Neural cell (in vitro differentiated cells): ENCODE data around the gene GAS1. TPM values are rescaled to one million over a fixed set of nuclear protein-coding genes. Genes with fewer than 3 reads are reported as not detected.

Experiments
- H2AFZ ChIP-seq: fragments of 200-600, 300-800 bp; sonication (generic), shearing (Covaris generic); 2 replicates; pipeline ENCODE4 v1.6.0; 2014; ENCODE audit warnings: low read depth, mild to moderate bottlenecking, antibody characterized with exemption, low read length, moderate library complexity
- H3F3A ChIP-seq: fragments of 200-600 bp; shearing (Covaris generic); 2 replicates; pipeline ENCODE4 v1.6.1; 2016; ENCODE audit warnings: mild to moderate bottlenecking, moderate library complexity, mixed read lengths, antibody characterized with exemption, low read length; ENCODE audit not compliant: insufficient read depth, poor library complexity, severe bottlenecking
- H3K27ac ChIP-seq: fragments of 200-600, 300-800 bp; sonication (generic), shearing (Covaris generic); 2 replicates; pipeline ENCODE4 v1.5.1; 2014; ENCODE audit warnings: mild to moderate bottlenecking, low read length, moderate library complexity
- H3K27me3 ChIP-seq: fragments of 300-800, 200-600 bp; sonication (generic), shearing (Covaris generic); 2 replicates; pipeline ENCODE4 v1.6.0; 2014; ENCODE audit warnings: mild to moderate bottlenecking, low read depth, low read length, moderate library complexity; ENCODE audit not compliant: insufficient read depth
- H3K36me3 ChIP-seq: fragments of 300-800, 200-600 bp; sonication (generic), shearing (Covaris generic); 2 replicates; pipeline ENCODE4 v1.5.1; 2014; ENCODE audit warnings: mild to moderate bottlenecking, antibody characterized with exemption, low read length, moderate library complexity; ENCODE audit not compliant: insufficient read depth
- H3K4me2 ChIP-seq: fragments of 300-800, 200-600 bp; sonication (generic), shearing (Covaris generic); 2 replicates; pipeline ENCODE4 v1.6.0; 2014; ENCODE audit warnings: mild to moderate bottlenecking, low read length
- H3K4me3 ChIP-seq: fragments of 300-800, 200-600 bp; sonication (generic), shearing (Covaris generic); 2 replicates; pipeline ENCODE4 v1.5.1; 2014; ENCODE audit warnings: mild to moderate bottlenecking, low read length, moderate library complexity
- H3K79me2 ChIP-seq: fragments of 200-600 bp; shearing (Covaris generic); replicated peaks from 2 replicates; pipeline ENCODE4 v1.6.0; 2014; ENCODE audit warnings: mild to moderate bottlenecking, low read length, moderate library complexity; ENCODE audit not compliant: insufficient read depth
- H3K9ac ChIP-seq: fragments of 300-800, 200-600 bp; sonication (generic), shearing (Covaris generic); 2 replicates; pipeline ENCODE4 v1.6.1; 2016; ENCODE audit warnings: mild to moderate bottlenecking, low read length, mixed read lengths
- H3K9me2 ChIP-seq: fragments of 200-600 bp; shearing (Covaris generic); 2 replicates; pipeline ENCODE4 v1.6.1; 2016; ENCODE audit warnings: mild to moderate bottlenecking, low read length, mixed read lengths; ENCODE audit not compliant: insufficient read depth
- H3K9me3 ChIP-seq: fragments of 200-600, 300-800 bp; sonication (generic), shearing (Covaris generic); 2 replicates; pipeline ENCODE4 v1.6.1; 2016; ENCODE audit warnings: mild to moderate bottlenecking, mixed run types, low read length, moderate library complexity, mixed read lengths
- H4K20me1 ChIP-seq: fragments of 200-600 bp; shearing (Covaris generic); 2 replicates; pipeline ENCODE4 v1.6.1; 2016; ENCODE audit warnings: mild to moderate bottlenecking, mixed run types; ENCODE audit not compliant: insufficient read depth
- CTCF ChIP-seq: fragments of 450-650 bp; IDR thresholded peaks from 2 replicates; pipeline ENCODE4 v1.5.1; 2014; ENCODE audit warnings: antibody characterized with exemption, mild to moderate bottlenecking, moderate library complexity; ENCODE audit not compliant: poor library complexity, severe bottlenecking
- EP300 ChIP-seq: fragments of 450-650 bp; conservative IDR thresholded peaks from 2 replicates; pipeline ENCODE4 v1.6.1; 2014; ENCODE audit warnings: antibody characterized with exemption, mild to moderate bottlenecking, moderate library complexity; ENCODE audit not compliant: poor library complexity, severe bottlenecking
- EZH2 ChIP-seq: fragments of 200-600, 300-800 bp; shearing (Covaris generic), sonication (generic); IDR thresholded peaks from 2 replicates; pipeline ENCODE4 v1.6.1; 2014; ENCODE audit warnings: antibody characterized with exemption, low read length, borderline replicate concordance, mild to moderate bottlenecking; ENCODE audit not compliant: insufficient read depth, poor library complexity, severe bottlenecking
- MXI1 ChIP-seq: fragments of 450-650 bp; conservative IDR thresholded peaks from 2 replicates; pipeline ENCODE4 v1.6.1; 2014; ENCODE audit warnings: antibody characterized with exemption, mild to moderate bottlenecking; ENCODE audit not compliant: poor library complexity, severe bottlenecking
- POLR2AphosphoS5 ChIP-seq: IDR thresholded peaks from 2 replicates; pipeline ENCODE4 v1.6.1; 2012
- RAD21 ChIP-seq: fragments of 450-650 bp; conservative IDR thresholded peaks from 2 replicates; pipeline ENCODE4 v1.6.1; 2014; ENCODE audit warnings: antibody characterized with exemption, mild to moderate bottlenecking, moderate library complexity
- REST ChIP-seq: IDR thresholded peaks from 2 replicates; pipeline ENCODE4 v1.6.1; 2012; ENCODE audit warnings: borderline replicate concordance
- SMC3 ChIP-seq: fragments of 450-650 bp; conservative IDR thresholded peaks from 2 replicates; pipeline ENCODE4 v1.6.1; 2014; ENCODE audit warnings: antibody characterized with exemption, mild to moderate bottlenecking, moderate library complexity; ENCODE audit not compliant: poor library complexity
- TAF1 ChIP-seq: IDR thresholded peaks from 2 replicates; pipeline ENCODE4 v1.6.1; 2012; ENCODE audit warnings: low read depth
- polyA plus RNA-seq: library from polyadenylated mRNA; depleted of rRNA; stranded (reverse); fragments of >200 nt; gene quantifications from 2 replicates; pipeline ENCODE4 v1.2.3, GENCODE V29; 2014

The GAS1 gene
- polyA plus RNA-seq, 1 donor from 2014 or later, result 1.4 TPM

GRCh38 chr9:86925686-86926085 is 21.6 kb downstream of the GAS1 start:
- Histone ChIP-seq H3K79me2 (no peaks in the 10 kb centered on the region), H3K27me3 (no peaks in the 10 kb centered on the region), H3K9me3 (no peaks in the 10 kb centered on the region), H3F3A (no peaks in the 10 kb centered on the region), H3K4me2 (no peak overlapping the region), H3K36me3 (no peaks in the 10 kb centered on the region), H4K20me1 (no peaks in the 10 kb centered on the region), H3K9ac (no peak overlapping the region), H3K27ac (no peak overlapping the region), H2AFZ (no peak overlapping the region), H3K4me3 (no peak overlapping the region), H3K9me2 (no peaks in the 10 kb centered on the region)
- no peak for TF ChIP-seq MXI1
- no peak for TF ChIP-seq EZH2
- no peak for TF ChIP-seq SMC3
- TF ChIP-seq RAD21, result no peak
- no peak for TF ChIP-seq CTCF
- TF ChIP-seq TAF1, result no peak
- TF ChIP-seq REST, result no peak

GRCh38 chr9:86924206-86924605 is 23.1 kb downstream of the GAS1 start:
- no peaks in the 10 kb centered on the region for H3K79me2 ChIP-seq
- TF ChIP-seq SMC3, result no peak
- no peak for TF ChIP-seq CTCF
- TF ChIP-seq REST, result no peak
- TF ChIP-seq POLR2AphosphoS5, result no peak
- no peak for TF ChIP-seq TAF1
- no peak for TF ChIP-seq EP300
- TF ChIP-seq MXI1, result no peak
- no peak for TF ChIP-seq RAD21
- no peak for TF ChIP-seq EZH2
- no peaks in the 10 kb centered on the region for H3F3A ChIP-seq
- H3K27me3 ChIP-seq, result no peaks in the 10 kb centered on the region
- H3K4me2 ChIP-seq, result no peak overlapping the region
- no peaks in the 10 kb centered on the region for H4K20me1 ChIP-seq
- no peaks in the 10 kb centered on the region for H3K36me3 ChIP-seq
- H3K4me3 ChIP-seq, result no peak overlapping the region
- H3K9me3 ChIP-seq, result no peaks in the 10 kb centered on the region
- no peak overlapping the region for H3K9ac ChIP-seq
- H3K27ac ChIP-seq, result no peak overlapping the region
- no peaks in the 10 kb centered on the region for H3K9me2 ChIP-seq
- no peak overlapping the region for H2AFZ ChIP-seq
